Stimulated activated CD4-positive, alpha-beta T cell treated with anti-CD3 and anti-CD28 coated beads, Interleukin-4, amount 100 ng/mL, for 48 hours (primary cell): ENCODE data around the gene MET.
"Not testable (repeated sequence)": the region's sequence is repeated elsewhere in the genome, so short reads cannot be mapped to it uniquely, and the experiment has no call there.

Experiments
- DNase-seq, 2 donors: peaks; one replicate each; pipeline ENCODE4 v3.0.0-alpha.2; 2020; ENCODE audit warnings: low read depth in 2 of 2

The MET gene

GRCh38 chr7:116698930-116699721, 27.1 kb downstream of the MET start:
- DNase-seq, result no peak

- DNase-seq, result no peak
Observed at GRCh38 chr7:116699722-116700120, 27.7 kb downstream of the MET start.

- DNase-seq, result no peak
Observed at GRCh38 chr7:116702046-116702785, 30.2 kb downstream of the MET start.

DNA sequence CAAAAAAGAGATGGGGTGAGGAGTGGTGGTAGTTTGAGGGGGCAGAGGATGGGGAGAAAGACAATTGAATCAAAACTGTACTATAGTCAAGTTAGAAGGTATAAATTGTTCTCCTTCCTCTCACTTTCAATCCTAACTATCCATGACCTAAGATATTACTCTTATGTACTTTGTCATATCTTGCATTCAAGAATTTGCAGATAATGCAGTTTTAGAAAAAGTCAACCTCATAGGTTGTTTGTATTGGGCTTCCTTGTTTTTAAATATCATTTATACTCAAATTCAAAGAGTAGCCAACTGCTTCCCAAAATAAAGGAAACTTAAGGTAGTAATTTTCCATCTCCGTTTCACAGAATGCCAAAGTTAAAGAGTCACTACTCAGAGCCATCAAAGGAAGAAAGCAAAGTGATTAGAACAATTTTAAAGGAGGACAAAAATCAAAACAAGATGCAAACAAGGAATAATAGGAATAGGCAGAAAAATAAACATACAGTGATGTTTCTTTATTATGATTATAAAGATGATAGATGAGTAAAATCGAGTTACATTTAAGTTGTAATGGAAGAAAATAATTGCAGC, 32.7 kb downstream of the MET start:
- no peak for DNase-seq

- DNase-seq, result no peak
Observed at GRCh38 chr7:116705419-116705818, 33.4 kb downstream of the MET start.

GRCh38 chr7:116706668-116707126, 34.7 kb downstream of the MET start:
- no peak for DNase-seq

DNA sequence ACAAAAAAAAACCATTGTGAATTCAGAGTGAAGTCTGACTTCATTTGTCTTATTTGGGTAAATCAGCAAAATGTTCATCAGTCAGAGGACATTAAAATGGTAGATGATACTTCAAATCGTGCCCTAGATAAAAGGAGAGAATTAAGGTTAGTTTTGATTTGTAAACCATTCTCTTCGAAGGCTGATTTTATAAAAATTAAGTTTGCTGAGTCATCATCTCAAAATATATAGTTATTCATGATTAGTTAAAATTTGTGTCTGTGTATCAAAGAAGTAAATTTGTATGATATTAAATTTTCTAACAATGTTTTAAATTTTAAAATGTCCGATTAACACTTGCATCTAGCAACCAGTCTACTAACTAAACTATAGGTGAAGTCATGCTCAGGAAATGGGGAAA, 35.3 kb downstream of the MET start:
- no peak for DNase-seq

DNA sequence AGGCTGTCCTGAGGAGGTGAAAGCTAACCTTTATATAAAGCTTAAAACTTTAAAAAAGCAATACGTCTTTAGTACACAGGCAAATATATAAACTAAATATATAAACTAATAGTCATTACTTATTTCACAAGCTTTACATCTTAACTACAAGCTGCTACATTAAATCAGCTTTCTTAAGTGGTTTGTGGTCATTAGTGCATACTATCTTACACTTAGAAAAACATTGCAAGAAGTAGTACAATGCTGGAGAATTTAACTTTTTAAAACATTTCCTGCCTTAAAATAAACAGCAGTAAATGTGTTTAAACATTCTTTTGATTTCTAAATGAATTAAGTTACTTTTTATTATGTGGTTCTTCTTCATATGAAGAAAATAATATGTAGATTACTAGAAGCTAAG, 36.3 kb downstream of the MET start:
- DNase-seq, result no peak

- no peak for DNase-seq
Observed at GRCh38 chr7:116708861-116709260, 36.9 kb downstream of the MET start.

GRCh38 chr7:116709336-116709735, 37.3 kb downstream of the MET start:
- DNase-seq, result no peak

GRCh38 chr7:116710764-116711452, 38.9 kb downstream of the MET start:
- no peak for DNase-seq

GRCh38 chr7:116711790-116712189, 39.8 kb downstream of the MET start:
- no peak for DNase-seq

GRCh38 chr7:116713500-116713899, 41.5 kb downstream of the MET start:
- DNase-seq, result no peak

DNA sequence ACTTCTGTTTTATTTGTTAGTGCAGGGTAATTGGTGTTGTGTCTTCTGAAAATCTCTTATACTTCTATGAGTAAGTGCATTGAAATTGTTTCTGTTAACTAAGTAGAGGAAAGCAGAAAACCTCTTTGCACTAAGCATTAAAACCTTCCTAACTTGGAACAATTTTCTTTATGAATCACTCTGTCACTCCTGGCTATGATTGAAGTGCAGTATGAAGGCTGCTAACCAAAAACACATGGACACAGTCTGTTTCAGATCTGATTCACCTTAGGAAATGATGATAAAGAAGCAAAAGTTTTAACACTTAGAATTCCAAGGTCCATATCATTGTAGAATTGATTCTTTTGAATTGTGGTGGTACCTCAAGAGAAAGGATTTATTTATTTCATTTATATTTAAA, 41.9 kb downstream of the MET start:
- DNase-seq, result no peak

DNA sequence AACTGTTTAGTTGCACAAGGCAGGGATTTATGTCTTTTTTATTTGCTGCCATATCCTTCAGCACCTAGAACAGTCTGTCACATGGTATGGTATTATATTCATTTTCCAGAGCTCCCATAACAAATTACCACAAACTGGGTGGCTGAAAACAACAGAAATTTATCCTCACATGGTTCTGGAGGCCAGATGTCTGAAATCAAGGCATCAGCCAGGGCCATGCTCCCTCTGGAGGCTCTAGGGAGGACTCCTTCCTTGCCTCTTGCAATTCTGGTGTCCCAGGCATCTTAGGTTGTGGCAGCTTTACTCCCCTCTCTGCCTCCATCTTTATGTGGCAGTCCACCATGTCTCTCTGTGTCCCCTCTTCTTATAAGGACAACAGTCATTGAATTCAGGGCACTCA, 43.1 kb downstream of the MET start:
- DNase-seq, result no peak

DNA sequence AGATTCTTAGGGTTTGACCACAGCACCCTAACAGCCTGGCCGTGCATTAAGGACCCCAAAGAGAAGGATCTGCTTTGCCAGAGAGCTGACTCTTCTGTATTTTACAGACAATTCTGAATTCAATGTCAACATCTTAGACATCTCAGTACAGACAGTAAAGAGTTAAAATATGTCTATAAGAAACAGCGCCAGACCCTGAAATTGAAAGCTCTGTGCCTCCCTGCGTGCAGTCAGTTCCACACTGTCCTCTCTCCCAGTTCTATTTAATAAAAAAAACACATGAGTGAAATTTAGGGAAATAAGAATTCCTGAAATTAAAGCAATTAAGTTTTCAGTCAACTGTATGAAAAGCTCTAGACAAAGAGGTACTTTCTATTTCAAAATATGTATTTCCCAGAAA, 45.1 kb downstream of the MET start:
- DNase-seq, result no peak

DNA sequence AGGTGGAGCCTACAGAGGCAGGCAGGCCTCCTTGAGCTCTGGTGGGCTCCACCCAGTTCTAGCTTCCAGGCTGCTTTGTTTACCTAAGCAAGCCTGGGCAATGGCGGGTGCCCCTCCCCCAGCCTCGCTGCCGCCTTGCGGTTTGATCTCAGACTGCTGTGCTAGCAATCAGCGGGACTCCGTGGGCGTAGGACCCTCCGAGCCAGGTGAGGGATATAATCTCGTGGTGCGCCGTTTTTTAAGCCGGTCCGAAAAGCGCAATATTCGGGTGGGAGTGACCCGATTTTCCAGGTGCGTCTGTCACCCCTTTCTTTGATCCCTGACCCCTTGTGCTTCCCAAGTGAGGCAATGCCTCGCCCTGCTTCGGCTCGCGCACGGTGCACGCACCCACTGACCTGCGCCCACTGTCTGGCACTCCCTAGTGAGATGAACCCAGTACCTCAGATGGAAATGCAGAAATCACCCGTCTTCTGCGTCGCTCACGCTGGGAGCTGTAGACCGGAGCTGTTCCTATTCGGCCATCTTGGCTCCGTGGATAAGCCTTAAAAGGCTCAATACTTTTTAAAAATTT, 52.0 kb downstream of the MET start:
- not testable (repeated sequence) for DNase-seq

DNA sequence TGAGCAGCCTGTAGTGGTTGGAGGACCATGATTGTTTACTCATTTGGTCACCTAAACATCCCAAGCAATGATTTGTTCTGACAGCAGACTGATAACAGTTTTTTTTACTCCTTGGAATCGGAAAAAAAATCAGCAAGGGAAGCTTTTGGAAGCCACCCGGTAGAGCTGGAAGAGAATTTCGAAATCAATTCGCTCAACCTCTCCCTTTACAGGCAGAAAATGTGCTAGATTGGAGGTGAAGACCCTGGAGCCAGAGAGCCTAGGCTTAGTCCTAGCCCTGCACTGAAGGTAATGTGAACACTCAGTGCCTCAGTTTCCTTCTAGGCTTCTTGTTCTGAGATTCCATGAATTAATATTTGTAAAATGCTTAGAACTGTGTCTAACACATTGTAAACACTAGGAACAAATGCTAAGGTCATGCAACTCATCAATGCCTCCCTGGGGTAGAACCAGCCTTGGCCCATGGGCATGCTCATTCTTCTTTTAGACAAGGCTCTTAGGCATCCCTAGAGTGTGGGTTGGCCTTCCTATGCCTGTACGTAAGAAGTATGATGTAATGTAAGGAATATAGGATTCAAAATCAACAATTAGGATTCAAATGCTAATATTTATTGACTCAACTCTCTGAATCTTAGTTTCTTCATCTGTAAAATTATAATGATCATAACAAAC, 52.7 kb downstream of the MET start:
- DNase-seq, result no peak

- DNase-seq, result no peak
Observed at GRCh38 chr7:116726149-116726548, 54.2 kb downstream of the MET start.

GRCh38 chr7:116726713-116727431, 54.9 kb downstream of the MET start:
- DNase-seq, result no peak
